ENCODE results near the gene PCSK4.

PCSK4 gene

DNA sequence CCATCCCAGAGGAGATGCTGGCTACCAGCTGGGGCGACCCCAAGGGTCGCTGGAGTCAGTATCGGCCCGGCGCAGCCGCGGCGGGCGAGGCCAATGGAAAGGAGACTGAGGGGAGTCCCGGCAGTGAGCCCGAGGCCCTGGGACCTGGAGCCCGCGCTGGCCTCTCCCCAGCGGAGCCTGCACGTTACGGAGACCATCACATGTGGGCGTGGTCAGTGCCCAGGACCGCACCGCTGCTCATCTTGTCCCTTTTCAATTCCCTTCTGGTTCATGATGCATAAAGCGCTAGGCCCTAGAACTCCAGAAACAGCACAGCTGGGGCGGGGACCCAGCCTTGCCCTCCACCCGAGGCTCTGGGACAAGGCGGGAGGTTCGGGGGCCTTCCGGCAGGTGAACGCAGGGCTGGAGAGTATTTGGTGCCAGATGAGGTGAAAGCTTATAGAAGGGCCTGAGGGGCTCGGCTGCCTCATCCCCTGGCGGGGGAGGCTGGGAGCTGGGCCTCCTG, 19.1 kb downstream of the PCSK4 start:
- Histone ChIP-seq H3K9me3 (ENCODE audit: insufficient read depth, low read length) (no peaks in the 10 kb centered on the region), H3F3A (ENCODE audit: insufficient read depth) (no peaks in the 10 kb centered on the region), H3K27ac (ENCODE audit: low read depth, low read length) (no peak overlapping the region), H3K4me2 (ENCODE audit: low read depth, low read length, poor library complexity, severe bottlenecking) (peak overlapping the region; percentile 14), H3K9me2 (replicated peaks; ENCODE audit: insufficient read depth, low read length) (no peaks in the 10 kb centered on the region), H2AFZ (ENCODE audit: low read depth, low read length, severe bottlenecking) (no peak overlapping the region), H3K79me2 (ENCODE audit: insufficient read depth, low read length) (peaks cover under 1% of the 10 kb centered on the region; the same call in 1 of the 2 replicates), H3K36me3 (ENCODE audit: low read length) (no peaks in the 10 kb centered on the region), H4K20me1 (ENCODE audit: low read depth, low read length) (peaks cover 3% of the 10 kb centered on the region; the same call in 1 of the 2 replicates), H3K27me3 (ENCODE audit: low read length) (no peaks in the 10 kb centered on the region), H3K4me3 (ENCODE audit: insufficient read depth, low read length, poor library complexity, severe bottlenecking) (no peak overlapping the region), H3K9ac (ENCODE audit: low read length) (no peak overlapping the region)
- no peak for TF ChIP-seq EZH2phosphoT487 (conservative IDR thresholded peaks at IDR 0.05; ENCODE audit: low read length)
- TF ChIP-seq, protein P1, sequence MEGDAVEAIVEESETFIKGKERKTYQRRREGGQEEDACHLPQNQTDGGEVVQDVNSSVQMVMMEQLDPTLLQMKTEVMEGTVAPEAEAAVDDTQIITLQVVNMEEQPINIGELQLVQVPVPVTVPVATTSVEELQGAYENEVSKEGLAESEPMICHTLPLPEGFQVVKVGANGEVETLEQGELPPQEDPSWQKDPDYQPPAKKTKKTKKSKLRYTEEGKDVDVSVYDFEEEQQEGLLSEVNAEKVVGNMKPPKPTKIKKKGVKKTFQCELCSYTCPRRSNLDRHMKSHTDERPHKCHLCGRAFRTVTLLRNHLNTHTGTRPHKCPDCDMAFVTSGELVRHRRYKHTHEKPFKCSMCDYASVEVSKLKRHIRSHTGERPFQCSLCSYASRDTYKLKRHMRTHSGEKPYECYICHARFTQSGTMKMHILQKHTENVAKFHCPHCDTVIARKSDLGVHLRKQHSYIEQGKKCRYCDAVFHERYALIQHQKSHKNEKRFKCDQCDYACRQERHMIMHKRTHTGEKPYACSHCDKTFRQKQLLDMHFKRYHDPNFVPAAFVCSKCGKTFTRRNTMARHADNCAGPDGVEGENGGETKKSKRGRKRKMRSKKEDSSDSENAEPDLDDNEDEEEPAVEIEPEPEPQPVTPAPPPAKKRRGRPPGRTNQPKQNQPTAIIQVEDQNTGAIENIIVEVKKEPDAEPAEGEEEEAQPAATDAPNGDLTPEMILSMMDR (IDR thresholded peaks at IDR 0.05; ENCODE audit: insufficient read depth, low read length, poor library complexity, severe bottlenecking), result no peak

DNA sequence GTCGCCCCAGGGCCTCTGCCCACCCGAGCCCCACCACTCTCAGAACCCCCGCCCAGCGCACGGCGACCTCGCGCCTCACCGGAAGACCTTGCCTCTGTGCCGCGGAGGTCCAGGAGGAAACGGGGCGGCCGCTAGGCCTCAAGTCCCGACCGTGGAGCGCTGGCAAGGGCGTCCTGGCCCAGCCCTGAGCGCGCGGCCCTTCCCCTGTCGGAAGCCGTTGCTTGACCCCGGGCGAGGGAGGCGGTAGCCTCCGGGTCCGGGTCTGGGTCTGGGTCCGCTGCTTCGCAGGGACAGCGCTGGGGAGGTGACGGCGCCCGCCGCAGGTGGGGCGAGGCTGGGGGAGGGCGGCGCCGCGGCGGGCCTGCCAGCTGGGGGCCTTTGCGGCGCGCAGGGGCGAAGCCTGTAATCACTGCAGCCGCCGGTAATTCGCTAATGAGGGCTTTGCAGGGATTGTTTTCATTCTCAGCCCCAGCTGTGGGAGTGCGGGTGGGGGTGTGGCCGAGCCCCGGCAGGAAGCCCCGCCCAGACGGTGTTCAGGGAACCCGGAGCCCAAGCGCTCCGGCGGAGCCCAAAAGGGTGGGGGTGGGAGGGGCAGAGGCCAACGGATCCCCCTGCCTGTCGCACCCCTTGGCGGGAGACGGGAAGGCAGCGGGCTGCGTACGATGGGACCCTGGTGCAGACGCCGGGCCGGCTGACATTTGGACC, 19.7 kb downstream of the PCSK4 start:
- no peaks in the 10 kb centered on the region for H3F3A ChIP-seq (ENCODE audit: insufficient read depth)
- no peak overlapping the region for H3K9ac ChIP-seq (ENCODE audit: low read length)
- peak overlapping the region; percentile 14 for H3K4me2 ChIP-seq (ENCODE audit: low read depth, low read length, poor library complexity, severe bottlenecking)
- no peak overlapping the region for H3K4me3 ChIP-seq (ENCODE audit: insufficient read depth, low read length, poor library complexity, severe bottlenecking)
- H4K20me1 ChIP-seq (ENCODE audit: low read depth, low read length), result peaks cover 3% of the 10 kb centered on the region; the same call in 1 of the 2 replicates
- no peak overlapping the region for H3K27ac ChIP-seq (ENCODE audit: low read depth, low read length)
- H2AFZ ChIP-seq (ENCODE audit: low read depth, low read length, severe bottlenecking), result no peak overlapping the region
- H3K36me3 ChIP-seq (ENCODE audit: low read length), result no peaks in the 10 kb centered on the region
- no peaks in the 10 kb centered on the region for H3K9me3 ChIP-seq (ENCODE audit: insufficient read depth, low read length)
- no peaks in the 10 kb centered on the region for H3K27me3 ChIP-seq (ENCODE audit: low read length)
- H3K79me2 ChIP-seq (ENCODE audit: insufficient read depth, low read length), result no peaks in the 10 kb centered on the region
- TF ChIP-seq, protein P1 (IDR thresholded peaks at IDR 0.05; ENCODE audit: insufficient read depth, low read length, poor library complexity, severe bottlenecking), result no peak
- TF ChIP-seq EZH2phosphoT487 (conservative IDR thresholded peaks at IDR 0.05; ENCODE audit: low read length), result no peak
- H3K9me2 ChIP-seq (replicated peaks; ENCODE audit: insufficient read depth, low read length), result no peaks in the 10 kb centered on the region

DNA sequence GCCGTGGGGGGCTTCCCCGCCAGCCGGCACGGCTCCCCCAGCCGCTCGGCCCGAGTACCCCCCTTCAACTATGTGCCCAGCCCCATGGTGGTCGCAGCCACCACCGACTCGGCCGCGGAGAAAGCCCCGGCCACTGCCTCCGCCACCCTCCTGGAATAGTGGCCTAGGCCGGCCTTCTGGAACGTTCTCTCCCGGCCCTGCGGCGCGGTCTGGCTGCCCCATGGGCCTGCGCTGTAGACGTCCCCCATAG, 20.2 kb downstream of the PCSK4 start:
- Histone ChIP-seq H3K79me2 (ENCODE audit: insufficient read depth, low read length) (no peaks in the 10 kb centered on the region), H3K4me2 (ENCODE audit: low read depth, low read length, poor library complexity, severe bottlenecking) (no peak overlapping the region), H3K9ac (ENCODE audit: low read length) (no peak overlapping the region), H3K27me3 (ENCODE audit: low read length) (no peaks in the 10 kb centered on the region), H3K36me3 (ENCODE audit: low read length) (no peaks in the 10 kb centered on the region), H3K9me2 (replicated peaks; ENCODE audit: insufficient read depth, low read length) (no peaks in the 10 kb centered on the region), H3K9me3 (ENCODE audit: insufficient read depth, low read length) (no peaks in the 10 kb centered on the region), H4K20me1 (ENCODE audit: low read depth, low read length) (peaks cover 3% of the 10 kb centered on the region; the same call in 1 of the 2 replicates), H3F3A (ENCODE audit: insufficient read depth) (no peaks in the 10 kb centered on the region), H2AFZ (ENCODE audit: low read depth, low read length, severe bottlenecking) (no peak overlapping the region), H3K4me3 (ENCODE audit: insufficient read depth, low read length, poor library complexity, severe bottlenecking) (no peak overlapping the region), H3K27ac (ENCODE audit: low read depth, low read length) (no peak overlapping the region)
- TF ChIP-seq EZH2phosphoT487 (conservative IDR thresholded peaks at IDR 0.05; ENCODE audit: low read length), result no peak
- TF ChIP-seq, protein P1 (IDR thresholded peaks at IDR 0.05; ENCODE audit: insufficient read depth, low read length, poor library complexity, severe bottlenecking), result no peak

All from SU-DHL-6 (cell line).